SH-SY5Y (cell line): ENCODE data around the gene C2CD3.

Source experiments
- GATA2 ChIP-seq: IDR thresholded peaks from 2 replicates; pipeline ENCODE4 v1.6.1; 2011; ENCODE audit warnings: mild to moderate bottlenecking, low read depth, low read length
- GATA3 ChIP-seq: IDR thresholded peaks from 2 replicates; pipeline ENCODE4 v1.6.1; 2011; ENCODE audit warnings: low read depth, mild to moderate bottlenecking, low read length, moderate library complexity

DNA sequence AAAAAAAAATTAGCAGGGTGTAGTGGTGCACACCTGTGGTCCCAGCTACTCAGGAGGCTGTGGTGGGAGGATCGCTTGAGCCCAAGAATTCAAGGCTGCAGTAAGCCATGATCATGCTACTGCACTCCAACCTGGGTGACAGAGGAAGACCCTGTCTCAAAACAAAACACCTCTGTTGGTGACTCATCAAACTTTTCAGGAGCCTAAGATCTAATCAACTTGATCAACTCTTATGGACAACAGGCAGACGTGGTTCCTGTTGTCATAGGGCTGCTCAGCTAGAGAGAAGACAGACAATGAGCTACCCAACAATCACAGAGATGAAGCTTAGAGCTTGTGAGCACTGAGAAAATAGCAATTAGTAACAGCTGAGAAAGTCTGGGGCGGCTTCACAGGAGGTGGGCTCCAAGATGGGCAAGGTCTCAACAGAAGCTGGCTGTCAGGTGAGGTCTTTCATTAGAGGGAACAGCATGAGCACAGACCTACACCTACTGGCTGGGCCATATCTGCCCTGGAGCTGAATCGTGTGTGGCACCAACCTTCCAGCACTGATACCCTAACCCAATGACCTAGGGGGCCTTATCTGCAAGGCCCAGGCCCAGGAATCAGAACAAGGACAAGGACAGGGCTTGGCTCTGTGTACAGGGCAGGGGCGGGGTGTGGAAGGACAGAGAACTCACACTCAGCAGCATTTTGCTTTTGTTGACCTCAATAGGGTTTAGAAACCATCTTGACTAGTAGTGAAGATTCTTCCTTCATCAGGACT lies 154.7 kb downstream of the C2CD3 start:
- TF ChIP-seq GATA2 (no peak), GATA3 (no peak)
